PFSK-1 (cell line): ENCODE measurements around the gene RNFT2.

Experiments
- POLR2AphosphoS5 ChIP-seq: IDR thresholded peaks from 2 replicates; pipeline ENCODE4 v1.6.1; 2012; ENCODE audit warnings: low read depth, mild to moderate bottlenecking, control low read depth, low read length, moderate library complexity
- SIN3A ChIP-seq: IDR thresholded peaks from 2 replicates; pipeline ENCODE4 v1.6.1; 2012; ENCODE audit warnings: mild to moderate bottlenecking, low read length, moderate library complexity, borderline replicate concordance; ENCODE audit not compliant: insufficient read depth
- TF ChIP-seq, protein P1 (sequence below), 2 experiments: IDR thresholded peaks; 2 replicates each; pipeline versions ENCODE4 v1.6.1 to v1.8.0; 2011 to 2012; ENCODE audit warnings: low read depth in 2 of 2, low read length in 2 of 2, control low read depth in 1 of 2, inconsistent platforms in 1 of 2, mild to moderate bottlenecking in 1 of 2, moderate library complexity in 1 of 2; ENCODE audit not compliant: insufficient read depth in 1 of 2

DNA sequence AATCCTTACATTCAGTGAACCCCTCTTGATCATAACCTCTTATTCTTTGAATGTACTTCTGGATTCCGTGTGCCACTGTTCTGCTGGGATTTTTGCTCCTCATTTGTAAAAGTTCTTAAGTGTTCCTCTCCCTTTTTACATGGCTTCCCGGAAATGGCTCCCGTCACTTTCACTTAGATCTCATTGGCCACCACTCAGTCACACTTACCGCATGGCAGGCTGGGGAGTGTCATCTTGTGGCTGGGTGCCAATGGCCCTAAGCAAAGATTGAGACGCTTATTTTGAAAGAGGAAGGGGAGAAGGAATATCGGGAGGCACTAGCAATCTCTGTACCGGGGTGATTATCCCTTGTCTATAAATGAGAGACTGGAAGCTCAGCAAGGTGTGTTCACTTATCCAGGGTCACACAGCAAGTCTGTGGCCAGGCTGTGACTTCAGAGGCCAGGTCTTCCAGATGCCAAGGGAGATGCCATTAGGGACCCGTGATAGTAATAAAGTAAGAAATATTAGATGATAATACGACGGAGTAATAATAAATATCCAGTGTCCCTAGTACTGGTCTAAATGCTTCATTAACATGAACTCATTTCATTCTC, 68.8 kb downstream of the RNFT2 start:
- no peak for TF ChIP-seq SIN3A
- TF ChIP-seq POLR2AphosphoS5: no peak
- TF ChIP-seq, protein P1, sequence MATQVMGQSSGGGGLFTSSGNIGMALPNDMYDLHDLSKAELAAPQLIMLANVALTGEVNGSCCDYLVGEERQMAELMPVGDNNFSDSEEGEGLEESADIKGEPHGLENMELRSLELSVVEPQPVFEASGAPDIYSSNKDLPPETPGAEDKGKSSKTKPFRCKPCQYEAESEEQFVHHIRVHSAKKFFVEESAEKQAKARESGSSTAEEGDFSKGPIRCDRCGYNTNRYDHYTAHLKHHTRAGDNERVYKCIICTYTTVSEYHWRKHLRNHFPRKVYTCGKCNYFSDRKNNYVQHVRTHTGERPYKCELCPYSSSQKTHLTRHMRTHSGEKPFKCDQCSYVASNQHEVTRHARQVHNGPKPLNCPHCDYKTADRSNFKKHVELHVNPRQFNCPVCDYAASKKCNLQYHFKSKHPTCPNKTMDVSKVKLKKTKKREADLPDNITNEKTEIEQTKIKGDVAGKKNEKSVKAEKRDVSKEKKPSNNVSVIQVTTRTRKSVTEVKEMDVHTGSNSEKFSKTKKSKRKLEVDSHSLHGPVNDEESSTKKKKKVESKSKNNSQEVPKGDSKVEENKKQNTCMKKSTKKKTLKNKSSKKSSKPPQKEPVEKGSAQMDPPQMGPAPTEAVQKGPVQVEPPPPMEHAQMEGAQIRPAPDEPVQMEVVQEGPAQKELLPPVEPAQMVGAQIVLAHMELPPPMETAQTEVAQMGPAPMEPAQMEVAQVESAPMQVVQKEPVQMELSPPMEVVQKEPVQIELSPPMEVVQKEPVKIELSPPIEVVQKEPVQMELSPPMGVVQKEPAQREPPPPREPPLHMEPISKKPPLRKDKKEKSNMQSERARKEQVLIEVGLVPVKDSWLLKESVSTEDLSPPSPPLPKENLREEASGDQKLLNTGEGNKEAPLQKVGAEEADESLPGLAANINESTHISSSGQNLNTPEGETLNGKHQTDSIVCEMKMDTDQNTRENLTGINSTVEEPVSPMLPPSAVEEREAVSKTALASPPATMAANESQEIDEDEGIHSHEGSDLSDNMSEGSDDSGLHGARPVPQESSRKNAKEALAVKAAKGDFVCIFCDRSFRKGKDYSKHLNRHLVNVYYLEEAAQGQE (IDR thresholded peaks at IDR 0.05; ENCODE audit: insufficient read depth in 1 of 2, low read depth in 2 of 2, low read length in 2 of 2): no peak
